Activated CD8-positive, alpha-beta memory T cell treated with anti-CD3 and anti-CD28 coated beads for 4 hours (primary cell): ENCODE results near the gene NMBR.
"Not testable (repeated sequence)": the region's sequence is repeated elsewhere in the genome, so short reads cannot be mapped to it uniquely, and the experiment has no call there.

ENCODE experiments used
- DNase-seq, 2 donors: peaks; one replicate each; pipeline ENCODE4 v3.0.0-alpha.2; 2020; ENCODE audit warnings: low read depth in 2 of 2

NMBR gene

GRCh38 chr6:142146828-142147662 is at the start of gene NMBR, which contains the start of gene VTA1:
Gene NMBR (minus strand): TSS chr6:142147122. CDS start chr6:142088658, 58,464 bp downstream.
Gene VTA1 (plus strand): TSS chr6:142147263. CDS start chr6:142147288, 25 bp downstream.
- peak; percentile 89 to 95 for DNase-seq

DNA sequence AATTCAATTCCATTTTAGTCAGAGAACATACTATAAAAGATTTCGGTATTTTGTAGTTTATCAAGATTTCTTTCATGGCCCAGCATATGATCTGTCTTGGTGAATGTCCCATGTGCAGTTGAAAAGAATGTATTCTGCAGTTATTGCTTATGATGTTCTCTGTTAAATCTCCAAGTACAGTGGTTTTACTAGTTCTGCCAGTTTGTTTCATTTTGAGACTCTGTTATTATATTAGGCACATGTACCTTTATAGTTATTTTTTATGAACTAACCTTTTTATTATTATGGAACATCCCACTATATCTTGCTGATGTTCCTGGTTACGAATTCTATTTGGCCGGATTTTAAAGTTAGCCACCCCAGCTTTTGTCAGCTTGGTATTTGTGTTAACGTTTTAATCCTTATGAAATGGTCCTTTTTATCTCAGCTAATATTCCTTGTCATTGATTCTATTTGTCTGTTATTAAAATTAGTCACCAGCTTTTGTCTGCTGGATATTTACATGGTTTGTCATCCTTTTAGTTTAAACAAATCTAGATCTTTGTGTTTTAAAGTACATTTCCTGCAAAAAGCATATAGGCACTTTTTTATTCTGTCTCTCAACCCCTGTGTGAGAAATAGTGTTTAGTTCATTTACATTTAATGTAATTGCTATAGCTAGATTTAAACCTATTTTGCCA is 49.1 kb upstream of the NMBR start:
- DNase-seq, result no peak

DNA sequence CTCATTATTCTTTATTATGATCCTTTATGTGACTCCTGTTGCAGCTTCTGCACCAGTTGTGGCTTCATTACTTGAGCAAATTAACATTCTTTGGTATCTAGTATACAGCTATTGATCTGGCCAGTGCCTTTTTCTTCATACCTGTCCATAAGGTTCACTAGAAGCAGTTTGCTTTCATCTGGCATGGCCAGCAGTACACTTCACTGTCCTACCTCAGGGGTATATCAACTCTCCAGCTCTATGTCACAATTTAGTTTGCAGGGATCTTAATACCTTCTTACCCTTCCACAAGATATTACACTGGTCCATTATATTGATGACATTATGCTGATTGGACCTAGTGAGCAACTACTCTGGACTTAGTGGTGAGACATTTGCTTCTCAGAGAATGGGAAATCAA is 46.7 kb upstream of the NMBR start:
- no peak for DNase-seq

DNA sequence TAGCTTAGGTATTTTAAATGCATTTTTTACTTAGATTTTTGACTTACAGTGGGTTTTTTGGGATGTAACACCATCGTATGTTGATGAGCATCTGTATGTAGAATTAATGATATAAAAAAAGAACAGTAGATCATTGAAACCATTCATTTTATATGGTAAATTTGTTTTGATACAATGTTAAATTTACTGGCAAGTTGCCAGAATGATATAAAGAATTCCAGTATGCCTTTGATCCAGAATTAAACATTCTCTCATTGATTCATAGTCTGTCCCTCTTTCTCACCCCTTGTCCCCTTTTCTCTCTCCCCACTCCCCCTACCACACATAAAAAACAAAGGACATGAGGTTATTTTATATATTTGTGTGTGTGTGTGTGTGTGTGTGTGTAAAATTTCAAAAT is 45.4 kb upstream of the NMBR start:
- DNase-seq, result no peak

DNA sequence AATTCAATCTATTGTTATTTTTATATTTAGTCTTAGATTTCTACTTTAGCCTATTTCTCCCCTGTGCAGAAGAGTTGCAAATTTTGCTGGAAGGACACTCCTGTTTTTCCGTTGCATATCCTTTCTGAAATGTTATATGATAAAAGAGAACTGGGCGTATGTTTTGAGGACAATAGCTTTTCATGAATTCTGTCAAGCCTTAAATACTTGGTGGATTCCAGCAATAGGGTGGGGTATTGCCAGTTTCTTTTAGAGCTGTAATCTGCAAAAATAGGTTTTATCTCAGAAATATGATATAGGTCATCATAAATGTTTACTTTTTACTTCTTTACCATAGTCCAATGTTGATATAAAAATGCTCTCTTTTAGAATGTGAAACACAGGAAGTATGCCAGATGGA is 42.1 kb upstream of the NMBR start:
- DNase-seq, result no peak

DNA sequence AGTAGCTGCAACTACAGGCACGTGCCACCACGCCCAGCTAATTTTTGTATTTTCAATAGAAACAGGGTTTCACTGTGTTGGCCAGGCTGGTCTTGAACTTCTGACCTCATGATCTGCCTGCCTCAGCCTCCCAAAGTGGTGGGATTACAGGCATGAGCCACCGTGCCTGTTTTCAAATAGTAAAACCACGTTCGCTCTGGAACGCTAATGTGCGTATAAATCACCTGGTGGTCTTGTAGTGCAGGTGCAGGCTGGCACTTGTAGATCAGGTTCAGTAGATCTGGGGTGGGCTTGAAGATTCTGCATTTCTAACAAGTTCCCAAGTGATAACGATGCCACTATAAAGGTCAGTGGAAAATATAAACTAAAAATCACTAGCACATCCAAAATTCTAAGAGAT is 41.4 kb upstream of the NMBR start:
- DNase-seq, result not testable (repeated sequence)

DNA sequence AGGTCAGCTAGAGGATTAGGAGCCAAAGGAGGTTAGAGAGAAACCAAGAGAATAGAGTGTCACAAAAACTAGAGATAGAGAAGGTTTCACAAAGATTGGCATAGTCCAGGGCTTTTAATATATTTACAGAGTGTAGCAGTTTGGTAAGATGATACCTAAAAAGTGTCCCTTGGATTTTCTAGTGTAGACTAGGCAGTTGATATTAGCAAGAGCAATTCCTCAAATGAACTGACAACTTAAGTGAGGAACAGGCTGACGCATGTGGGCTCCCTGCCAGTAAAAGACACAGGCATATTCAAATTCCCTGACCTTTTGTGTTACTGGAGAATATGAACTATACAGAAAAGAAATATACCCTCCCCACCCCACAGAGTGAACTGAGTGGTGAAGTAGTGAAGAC is 40.3 kb upstream of the NMBR start:
- no peak for DNase-seq

DNA sequence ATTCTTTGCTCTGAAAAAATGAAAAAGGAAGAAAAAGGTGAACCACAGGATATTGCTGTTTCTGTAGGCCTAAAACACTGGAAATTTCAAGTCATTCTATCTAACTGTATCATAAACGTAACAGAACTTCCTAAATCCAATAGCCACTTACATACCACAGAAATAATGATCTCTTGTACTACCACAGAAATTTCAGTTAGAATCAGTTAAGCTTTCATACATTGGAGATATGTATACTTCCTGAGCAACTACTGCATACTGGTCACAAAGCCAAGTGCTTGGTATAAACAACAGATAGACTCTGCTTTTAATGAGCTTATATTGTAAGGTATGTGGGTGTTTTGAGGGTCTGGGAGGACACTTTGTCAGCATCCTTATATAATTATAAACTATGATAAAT is 38.7 kb upstream of the NMBR start:
- DNase-seq, result no peak

DNA sequence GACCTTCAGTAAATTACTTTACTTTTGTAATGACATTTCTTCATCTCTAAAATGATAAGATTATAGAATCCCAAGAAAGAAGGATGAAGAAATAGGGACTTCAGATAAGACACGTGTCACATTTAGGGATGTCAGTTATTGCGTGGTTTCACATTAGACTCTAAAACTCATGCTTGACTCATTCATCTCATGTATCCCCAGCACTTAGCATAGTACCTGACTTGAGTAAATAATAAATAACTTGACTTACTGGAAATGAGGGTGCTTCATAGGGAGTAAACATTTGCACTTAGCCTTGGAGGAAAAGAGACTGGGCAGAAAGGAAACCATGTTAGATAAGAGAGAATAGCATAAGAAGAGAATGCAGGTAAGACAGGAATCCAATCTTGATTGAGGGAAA is 37.4 kb upstream of the NMBR start:
- DNase-seq, result no peak

DNA sequence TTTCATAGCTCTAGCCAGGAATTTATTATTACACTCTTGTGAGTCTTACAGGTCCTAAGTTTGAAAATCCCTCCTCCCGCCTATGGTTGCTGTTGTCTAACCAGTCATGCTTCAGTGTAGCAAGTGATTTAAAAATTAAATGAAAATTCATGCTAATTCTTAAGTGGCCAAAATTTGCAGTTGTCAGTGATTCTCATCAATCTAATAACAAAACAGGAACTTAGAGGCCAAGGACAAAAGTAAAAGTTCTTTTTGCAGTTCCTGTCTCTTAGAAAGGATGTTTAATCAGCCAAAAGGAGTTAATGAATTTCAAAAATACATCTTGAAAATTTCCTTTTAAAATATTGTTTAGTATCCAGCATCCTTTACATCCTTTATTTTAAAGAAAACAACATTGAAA is 36.4 kb upstream of the NMBR start:
- no peak for DNase-seq

GRCh38 chr6:142182004-142182403 is 35.1 kb upstream of the NMBR start:
- no peak for DNase-seq

DNA sequence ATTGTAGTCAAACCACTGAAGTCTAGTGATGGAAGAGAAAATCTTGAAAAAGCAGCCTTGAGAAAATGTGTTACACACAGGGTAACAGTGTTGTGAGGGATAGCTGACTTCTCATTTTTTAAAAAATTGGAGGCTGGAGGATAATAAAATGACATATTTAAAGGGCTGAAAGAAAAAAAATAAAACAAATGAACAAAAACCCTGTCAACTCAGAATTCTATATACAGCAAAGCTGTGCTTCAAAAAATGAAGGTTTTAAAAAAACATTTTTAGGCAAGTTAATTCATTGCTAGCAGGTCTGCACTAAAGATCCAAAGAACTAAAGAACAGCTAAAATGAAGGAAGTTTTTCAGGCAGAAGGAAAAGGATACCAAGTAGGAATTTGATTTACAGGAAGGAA is 31.2 kb upstream of the NMBR start:
- no peak for DNase-seq

DNA sequence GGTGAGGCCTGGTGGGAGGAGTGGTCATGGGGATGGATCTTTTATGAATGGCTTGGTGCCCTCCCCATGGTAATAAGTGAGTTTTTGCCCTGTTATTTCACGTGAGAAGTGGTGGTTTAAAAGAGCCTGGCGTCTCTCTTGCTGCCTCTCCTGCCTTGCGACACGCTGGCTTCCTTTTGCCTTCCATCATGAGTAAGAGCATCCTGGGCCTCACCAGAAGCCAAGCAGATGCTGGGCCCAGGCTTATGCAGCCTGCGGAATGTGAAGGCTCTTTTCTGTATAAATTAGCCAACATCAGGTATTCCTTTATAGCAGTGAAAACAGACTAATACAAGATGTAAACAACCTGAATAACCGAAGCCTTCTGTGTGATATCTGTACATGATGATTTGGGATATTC is 27.8 kb upstream of the NMBR start:
- no peak for DNase-seq

- no peak for DNase-seq
Observed at GRCh38 chr6:142173980-142174379, 27.1 kb upstream of the NMBR start.

GRCh38 chr6:142172758-142173157 is 25.8 kb upstream of the NMBR start:
- DNase-seq, result no peak

DNA sequence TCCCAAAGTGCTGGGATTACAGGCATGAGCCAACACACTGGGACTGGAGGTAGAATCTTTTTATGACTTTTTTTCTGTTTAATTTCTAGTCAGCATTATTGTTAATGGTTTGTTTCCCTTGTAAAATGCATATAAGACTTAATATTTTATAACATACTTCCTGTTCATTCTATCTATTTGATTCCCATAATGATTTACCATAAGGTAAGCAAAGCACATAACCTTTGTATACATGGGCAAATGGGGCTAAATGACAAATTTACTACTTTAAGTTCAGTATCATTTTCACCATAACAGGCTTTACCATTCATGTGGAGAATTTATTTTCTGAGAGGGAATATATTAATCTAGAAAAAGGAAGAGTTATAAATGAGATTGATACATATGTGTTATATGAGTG is 24.4 kb upstream of the NMBR start:
- no peak for DNase-seq

DNA sequence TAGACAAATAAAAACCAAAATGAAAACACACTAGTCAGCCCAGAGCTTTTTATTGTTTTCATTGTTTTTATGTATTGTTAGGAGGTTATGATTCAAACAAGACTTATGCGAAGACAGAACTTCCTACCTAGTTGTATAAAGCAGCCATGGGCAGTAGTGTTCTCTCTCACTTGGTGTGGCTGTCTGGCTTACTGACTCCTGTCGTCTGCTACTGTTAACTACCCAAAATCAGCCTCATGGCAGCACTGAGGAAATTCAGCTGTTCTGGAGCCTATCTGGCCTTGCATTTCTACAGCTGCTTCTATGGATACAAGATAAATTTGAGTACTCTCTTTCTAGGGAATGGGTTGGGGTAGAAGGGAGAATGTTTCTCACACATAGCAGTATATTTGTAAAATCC is 20.6 kb upstream of the NMBR start:
- no peak for DNase-seq

DNA sequence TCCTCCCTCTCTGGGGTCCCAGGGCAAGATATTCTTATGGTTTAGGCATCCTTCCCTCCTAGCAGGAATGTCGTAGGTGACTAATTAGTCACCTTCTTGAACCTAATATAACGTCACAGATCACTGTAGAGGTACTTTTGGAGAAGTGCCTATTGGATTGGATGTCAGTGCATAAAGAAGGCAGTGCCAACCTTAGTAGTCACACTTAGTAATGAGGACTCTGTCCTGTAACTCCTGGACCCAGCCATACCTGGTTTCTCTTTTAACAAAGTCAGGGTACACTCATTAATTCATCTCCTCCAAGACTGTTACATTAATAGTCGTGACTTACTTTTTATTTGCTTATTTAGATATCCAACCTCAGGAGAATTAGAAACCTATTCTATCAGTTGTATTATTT is 20.1 kb upstream of the NMBR start:
- DNase-seq, result no peak

DNA sequence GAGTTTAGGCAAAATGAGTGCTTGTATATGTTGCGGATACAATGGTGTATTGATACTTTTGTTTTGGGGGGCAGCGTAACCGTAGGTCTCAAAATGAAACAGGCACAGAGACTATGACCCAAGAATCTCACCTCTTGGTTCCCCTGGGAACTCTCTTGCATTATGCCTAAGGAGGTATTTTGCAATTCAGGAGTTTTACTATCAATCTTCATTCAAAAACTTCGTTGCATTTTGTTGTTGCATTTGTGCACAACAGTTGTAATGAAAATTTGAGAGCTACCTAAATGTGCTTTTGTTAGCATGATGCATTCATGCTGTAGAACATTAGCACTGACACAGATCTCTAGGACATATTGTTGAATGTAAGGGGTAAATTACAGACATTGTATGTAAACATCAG is 18.3 kb upstream of the NMBR start:
- DNase-seq, result no peak

GRCh38 chr6:142162780-142163179 is 15.9 kb upstream of the NMBR start:
- no peak for DNase-seq

GRCh38 chr6:142156758-142157068 is 9.8 kb upstream of the NMBR start:
- not testable (repeated sequence) for DNase-seq

- no peak for DNase-seq
Observed at GRCh38 chr6:142155895-142156757, 9.2 kb upstream of the NMBR start.

DNA sequence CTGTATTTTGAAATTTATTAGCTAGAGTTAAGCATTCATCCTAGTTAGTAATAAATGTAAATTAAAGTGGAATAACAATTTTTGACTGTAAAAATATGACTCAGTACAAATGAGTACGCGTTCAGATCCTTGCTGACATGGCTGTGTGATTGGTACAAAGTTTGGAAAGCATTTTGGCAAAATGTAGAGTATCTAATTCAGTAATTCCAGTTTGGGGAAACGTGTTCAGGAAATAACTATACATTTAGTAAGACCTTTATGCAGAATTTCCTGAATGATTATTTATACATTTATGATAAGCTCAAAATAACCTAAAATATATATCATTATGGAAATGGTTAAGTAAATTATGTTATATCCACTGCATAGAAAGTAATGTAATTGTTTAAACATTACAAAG is 8.2 kb upstream of the NMBR start:
- DNase-seq, result no peak
